ENCODE data around the gene NHLRC1. TPM values are rescaled to one million over a fixed set of nuclear protein-coding genes. Genes with fewer than 3 reads are reported as not detected.

Gene NHLRC1
- total and polyA plus RNA-seq, 4 donors = 2.4 to 3.5 (median 3.1) TPM

DNA sequence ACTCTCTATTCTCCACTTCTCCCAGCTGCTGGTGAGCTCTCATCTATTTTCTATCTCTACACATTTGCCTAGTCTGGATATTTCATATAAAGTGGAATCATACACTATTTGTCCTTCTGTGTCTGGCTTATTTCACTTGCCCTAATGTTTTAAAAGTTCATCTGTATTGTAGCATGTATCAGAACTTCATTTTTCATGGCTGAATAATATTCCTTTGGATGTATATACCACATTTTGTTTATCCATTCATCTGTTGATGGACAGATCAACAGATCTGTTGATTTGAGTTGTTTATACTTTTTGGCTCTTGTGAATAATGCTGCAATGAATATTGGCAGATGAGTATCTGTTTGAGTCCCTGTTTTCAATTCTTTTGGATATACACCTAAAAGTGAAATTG is 49.6 kb downstream of the NHLRC1 start:
- no peak overlapping the region for H3K4me3 ChIP-seq (ENCODE audit: low read depth, low read length)
- no peak for DNase-seq (ENCODE audit: low read depth in 4 of 6, low spot score in 6 of 6)
- no peak overlapping the region for H3K27ac ChIP-seq (ENCODE audit: low read depth, low read length)
- no peaks in the 10 kb centered on the region for H3K27me3 ChIP-seq (ENCODE audit: control insufficient read depth, insufficient read depth, low read length)
- no peaks in the 10 kb centered on the region for H3K9me3 ChIP-seq (ENCODE audit: control insufficient read depth, insufficient read depth, low read length)
- no peaks in the 10 kb centered on the region for H3K36me3 ChIP-seq (ENCODE audit: control insufficient read depth, insufficient read depth, low read length)
- no peaks in the 10 kb centered on the region for H3K4me1 ChIP-seq (ENCODE audit: control insufficient read depth, insufficient read depth, low read length)

DNA sequence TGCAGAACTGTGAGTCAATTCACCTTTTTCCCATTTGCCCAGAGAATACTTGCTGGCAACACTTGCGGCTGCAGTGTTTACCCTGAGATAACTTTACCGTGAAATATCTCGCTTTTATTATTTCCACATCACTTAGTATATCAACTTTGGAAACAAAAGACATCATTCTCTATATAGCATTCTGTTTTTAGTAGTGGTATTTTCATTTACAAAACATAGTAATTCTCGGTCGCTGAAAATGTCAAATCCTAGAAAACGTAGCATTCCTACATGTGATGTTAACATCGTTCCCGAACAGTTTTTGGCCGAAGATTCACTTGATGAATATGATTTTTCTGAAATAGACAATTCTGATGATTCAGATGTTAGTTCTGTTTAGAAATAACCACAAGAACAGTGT is 52.0 kb downstream of the NHLRC1 start:
- WGBS (ENCODE audit: insufficient coverage) = 100% methylated on average over 1 of the region's 9 CpGs
- Histone ChIP-seq H3K4me1 (ENCODE audit: control insufficient read depth, insufficient read depth, low read length) (no peaks in the 10 kb centered on the region), H3K36me3 (ENCODE audit: control insufficient read depth, insufficient read depth, low read length) (no peaks in the 10 kb centered on the region), H3K9me3 (ENCODE audit: control insufficient read depth, insufficient read depth, low read length) (peaks cover 1% of the 10 kb centered on the region), H3K4me3 (ENCODE audit: low read depth, low read length) (no peak overlapping the region), H3K27ac (ENCODE audit: low read depth, low read length) (no peak overlapping the region), H3K27me3 (ENCODE audit: control insufficient read depth, insufficient read depth, low read length) (no peaks in the 10 kb centered on the region)
- no peak for DNase-seq (ENCODE audit: low read depth in 4 of 6, low spot score in 6 of 6)

Other genes starting within 250 kb of the NHLRC1 start
- 10 to 100 TPM; 47.8 to 50.8 TPM for gene KIF13A, start 135.0 kb downstream of the NHLRC1 start, total RNA-seq
- gene KIF13A, start 135.0 kb downstream of the NHLRC1 start, polyA plus RNA-seq (ENCODE audit: insufficient read length in 2 of 2) = 10 to 100 TPM; 30.5 to 34.7 TPM
- 10 to 100 TPM; 14.5 to 17.9 TPM for gene TPMT, start 32.4 kb upstream of the NHLRC1 start, total RNA-seq
- 10 to 100 TPM; 16.6 to 17.0 TPM for gene TPMT, start 32.4 kb upstream of the NHLRC1 start, polyA plus RNA-seq (ENCODE audit: insufficient read length in 2 of 2)
- 10 to 100 TPM; 36.2 to 40.7 TPM for gene KDM1B, start 32.7 kb upstream of the NHLRC1 start, total RNA-seq
- 10 to 100 TPM; 29.2 to 31.4 TPM for gene KDM1B, start 32.7 kb upstream of the NHLRC1 start, polyA plus RNA-seq (ENCODE audit: insufficient read length in 2 of 2)
- gene DEK, start 141.9 kb upstream of the NHLRC1 start, total RNA-seq = 100 to 1,000 TPM in 1 of 2 donors, 10 to 100 TPM in 1; 93.3 to 124 TPM
- 100 to 1,000 TPM in 1 of 2 donors, 10 to 100 TPM in 1; 79.0 to 111 TPM for gene DEK, start 141.9 kb upstream of the NHLRC1 start, polyA plus RNA-seq (ENCODE audit: insufficient read length in 2 of 2)